ENCODE results near the gene HSF4.

The HSF4 gene

GRCh38 chr16:67173323-67173722 is 8.8 kb downstream of the HSF4 start:
- Histone ChIP-seq H2AK5ac (ENCODE audit: low read length) (no peak overlapping the region), H3K18ac (ENCODE audit: low read length) (no peak overlapping the region), H3K4me3 (ENCODE audit: low read length) (no peak overlapping the region), H3K27me3 (ENCODE audit: insufficient read depth, low read length, poor library complexity) (peaks cover 20% of the 10 kb centered on the region), H3K79me2 (ENCODE audit: control insufficient read depth, insufficient read depth, low read length) (no peaks in the 10 kb centered on the region), H3K9ac (ENCODE audit: low read length) (peak overlapping the region; percentile 0), H3K36me3 (ENCODE audit: control insufficient read depth, insufficient read depth, low read length) (no peaks in the 10 kb centered on the region), H3K4ac (ENCODE audit: low read depth, low read length) (no peak overlapping the region), H2BK120ac (ENCODE audit: low read depth, low read length) (no peak overlapping the region), H3K4me2 (ENCODE audit: low read length) (no peak overlapping the region), H4K5ac (ENCODE audit: low read length) (no peak overlapping the region), H2BK15ac (replicated peaks; ENCODE audit: low read depth) (no peak overlapping the region), H3K27ac (ENCODE audit: low read depth, low read length) (no peak overlapping the region), H2BK5ac (ENCODE audit: low read length) (no peak overlapping the region), H4K8ac (ENCODE audit: low read depth, low read length) (no peak overlapping the region), H3K56ac (ENCODE audit: low read length) (peak overlapping the region; percentile 82), H3K79me1 (ENCODE audit: low read length) (no peaks in the 10 kb centered on the region), H3K23ac (ENCODE audit: low read length) (no peak overlapping the region), H3K4me1 (ENCODE audit: control insufficient read depth, low read depth, low read length) (peaks cover 8% of the 10 kb centered on the region)
- no CpG with 5 or more reads among the region's 1 CpG for whole genome bisulfite sequencing (ENCODE audit: extremely low coverage, insufficient coverage, low lambda C conversion rate)
- no peak for DNase-seq

GRCh38 chr16:67173808-67174705 is 9.5 kb downstream of the HSF4 start:
- Histone ChIP-seq H3K23ac (ENCODE audit: low read length) (no peak overlapping the region), H4K5ac (ENCODE audit: low read length) (no peak overlapping the region), H2AK5ac (ENCODE audit: low read length) (no peak overlapping the region), H3K27ac (ENCODE audit: low read depth, low read length) (no peak overlapping the region), H3K4me2 (ENCODE audit: low read length) (peak overlapping the region; percentile 68), H3K18ac (ENCODE audit: low read length) (no peak overlapping the region), H4K8ac (ENCODE audit: low read depth, low read length) (no peak overlapping the region), H3K56ac (ENCODE audit: low read length) (peak overlapping the region; percentile 82), H2BK15ac (replicated peaks; ENCODE audit: low read depth) (no peak overlapping the region), H3K27me3 (ENCODE audit: insufficient read depth, low read length, poor library complexity) (peaks cover 12% of the 10 kb centered on the region), H3K9ac (ENCODE audit: low read length) (peak overlapping the region; percentile 69), H2BK120ac (ENCODE audit: low read depth, low read length) (no peak overlapping the region), H3K4me1 (ENCODE audit: control insufficient read depth, low read depth, low read length) (peaks cover 8% of the 10 kb centered on the region), H2BK5ac (ENCODE audit: low read length) (no peak overlapping the region), H3K79me2 (ENCODE audit: control insufficient read depth, insufficient read depth, low read length) (no peaks in the 10 kb centered on the region), H3K36me3 (ENCODE audit: control insufficient read depth, insufficient read depth, low read length) (no peaks in the 10 kb centered on the region), H3K79me1 (ENCODE audit: low read length) (no peaks in the 10 kb centered on the region), H3K4me3 (ENCODE audit: low read length) (peak overlapping the region; percentile 17), H3K4ac (ENCODE audit: low read depth, low read length) (no peak overlapping the region)
- peak; percentile 78 for DNase-seq
- WGBS (ENCODE audit: extremely low coverage, insufficient coverage, low lambda C conversion rate), result no CpG with 5 or more reads among the region's 71 CpGs

- peaks cover 9% of the 10 kb centered on the region for H3K27me3 ChIP-seq (ENCODE audit: insufficient read depth, low read length, poor library complexity)
- no CpG with 5 or more reads among the region's 31 CpGs for WGBS (ENCODE audit: extremely low coverage, insufficient coverage, low lambda C conversion rate)
- no peak overlapping the region for H3K4me3 ChIP-seq (ENCODE audit: low read length)
These were observed 10.2 kb downstream of the HSF4 start for GRCh38 chr16:67174706-67175231.

GRCh38 chr16:67176662-67177061 is 12.1 kb downstream of the HSF4 start:
- Histone ChIP-seq H4K8ac (ENCODE audit: low read depth, low read length) (no peak overlapping the region), H3K18ac (ENCODE audit: low read length) (no peak overlapping the region), H3K4me3 (ENCODE audit: low read length) (no peak overlapping the region), H3K36me3 (ENCODE audit: control insufficient read depth, insufficient read depth, low read length) (no peaks in the 10 kb centered on the region), H2BK15ac (replicated peaks; ENCODE audit: low read depth) (no peak overlapping the region), H3K4me2 (ENCODE audit: low read length) (no peak overlapping the region), H3K79me2 (ENCODE audit: control insufficient read depth, insufficient read depth, low read length) (no peaks in the 10 kb centered on the region), H3K56ac (ENCODE audit: low read length) (no peak overlapping the region), H2AK5ac (ENCODE audit: low read length) (no peak overlapping the region), H3K23ac (ENCODE audit: low read length) (no peak overlapping the region), H4K5ac (ENCODE audit: low read length) (no peak overlapping the region), H3K27ac (ENCODE audit: low read depth, low read length) (no peak overlapping the region), H2BK5ac (ENCODE audit: low read length) (no peak overlapping the region), H3K9ac (ENCODE audit: low read length) (no peak overlapping the region), H3K79me1 (ENCODE audit: low read length) (no peaks in the 10 kb centered on the region), H3K4me1 (ENCODE audit: control insufficient read depth, low read depth, low read length) (peaks cover 2% of the 10 kb centered on the region), H3K4ac (ENCODE audit: low read depth, low read length) (no peak overlapping the region), H3K27me3 (ENCODE audit: insufficient read depth, low read length, poor library complexity) (peaks cover 9% of the 10 kb centered on the region), H2BK120ac (ENCODE audit: low read depth, low read length) (no peak overlapping the region)
- WGBS (ENCODE audit: extremely low coverage, insufficient coverage, low lambda C conversion rate), result no CpG with 5 or more reads among the region's 12 CpGs
- DNase-seq, result no peak

More at GRCh38 chr16:67174706-67175231, 10.2 kb downstream of the HSF4 start:
- Histone ChIP-seq H3K4ac (ENCODE audit: low read depth, low read length) (no peak overlapping the region), H2BK5ac (ENCODE audit: low read length) (no peak overlapping the region), H3K4me2 (ENCODE audit: low read length) (peak overlapping the region; percentile 68), H3K36me3 (ENCODE audit: control insufficient read depth, insufficient read depth, low read length) (no peaks in the 10 kb centered on the region), H4K5ac (ENCODE audit: low read length) (no peak overlapping the region), H2BK15ac (replicated peaks; ENCODE audit: low read depth) (no peak overlapping the region), H4K8ac (ENCODE audit: low read depth, low read length) (no peak overlapping the region), H3K23ac (ENCODE audit: low read length) (no peak overlapping the region), H2BK120ac (ENCODE audit: low read depth, low read length) (no peak overlapping the region), H2AK5ac (ENCODE audit: low read length) (no peak overlapping the region), H3K27ac (ENCODE audit: low read depth, low read length) (no peak overlapping the region), H3K79me2 (ENCODE audit: control insufficient read depth, insufficient read depth, low read length) (no peaks in the 10 kb centered on the region), H3K9ac (ENCODE audit: low read length) (peak overlapping the region; percentile 69), H3K79me1 (ENCODE audit: low read length) (no peaks in the 10 kb centered on the region), H3K56ac (ENCODE audit: low read length) (peak overlapping the region; percentile 82), H3K4me1 (ENCODE audit: control insufficient read depth, low read depth, low read length) (peaks cover 8% of the 10 kb centered on the region), H3K18ac (ENCODE audit: low read length) (no peak overlapping the region)
- DNase-seq, result no peak

- Histone ChIP-seq H4K5ac (ENCODE audit: low read length) (no peak overlapping the region), H3K27ac (ENCODE audit: low read depth, low read length) (no peak overlapping the region), H3K79me2 (ENCODE audit: control insufficient read depth, insufficient read depth, low read length) (no peaks in the 10 kb centered on the region), H3K4me3 (ENCODE audit: low read length) (no peak overlapping the region), H3K9ac (ENCODE audit: low read length) (peak overlapping the region; percentile 68), H3K79me1 (ENCODE audit: low read length) (peaks cover 3% of the 10 kb centered on the region), H3K27me3 (ENCODE audit: insufficient read depth, low read length, poor library complexity) (peaks cover 9% of the 10 kb centered on the region), H2BK5ac (ENCODE audit: low read length) (no peak overlapping the region), H2BK120ac (ENCODE audit: low read depth, low read length) (no peak overlapping the region), H3K36me3 (ENCODE audit: control insufficient read depth, insufficient read depth, low read length) (no peaks in the 10 kb centered on the region), H3K56ac (ENCODE audit: low read length) (peak overlapping the region; percentile 87), H3K4ac (ENCODE audit: low read depth, low read length) (no peak overlapping the region), H2AK5ac (ENCODE audit: low read length) (no peak overlapping the region), H3K4me1 (ENCODE audit: control insufficient read depth, low read depth, low read length) (peaks cover 5% of the 10 kb centered on the region), H3K4me2 (ENCODE audit: low read length) (peak overlapping the region; percentile 94), H4K8ac (ENCODE audit: low read depth, low read length) (no peak overlapping the region), H3K23ac (ENCODE audit: low read length) (no peak overlapping the region), H3K18ac (ENCODE audit: low read length) (no peak overlapping the region), H2BK15ac (replicated peaks; ENCODE audit: low read depth) (no peak overlapping the region)
- peak; percentile 92 for DNase-seq
- no CpG with 5 or more reads among the region's 73 CpGs for WGBS (ENCODE audit: extremely low coverage, insufficient coverage, low lambda C conversion rate)
These were observed 13.5 kb downstream of the HSF4 start for GRCh38 chr16:67177743-67178699.

All from mesendoderm (in vitro differentiated cells).